ENCODE data around the gene RSBN1. TPM values are rescaled to one million over a fixed set of nuclear protein-coding genes. Genes with fewer than 3 reads are reported as not detected.
A peak's percentile ranks its signal among the peaks of the same experiment; 100 is the strongest.

RSBN1 gene
- total and polyA plus RNA-seq, 9 of the 15 experiments (the other 6 are each of a cell fraction or from before 2014, with no cell fraction given): 4.5 to 24.3 (median 13.0) TPM

- TF ChIP-seq MAFG (tag; conservative IDR thresholded peaks at IDR 0.05) (0 out of 2 replicates have a peak, but pooled peaks have one; percentile 11), HDAC2 (IDR thresholded peaks at IDR 0.05) (no peak), CREB5 (CRISPR knock-in tag; IDR thresholded peaks at IDR 0.05) (no peak), ZNF780A (CRISPR knock-in tag; IDR thresholded peaks at IDR 0.05) (no peak), MITF (IDR thresholded peaks at IDR 0.05) (no peak), ZBTB40 (IDR thresholded peaks at IDR 0.05) (no peak), ZBTB40 (CRISPR knock-in tag; IDR thresholded peaks at IDR 0.05) (no peak), JUND (IDR thresholded peaks at IDR 0.05; ENCODE audit: borderline replicate concordance, low read depth, low read length) (no peak), JUND (tag; IDR thresholded peaks at IDR 0.05; ENCODE audit: borderline replicate concordance, low read depth, low read length) (peak; percentile 20; the same call in 1 of the 3 replicates), POLR2AphosphoS5 (IDR thresholded peaks at IDR 0.05; ENCODE audit: control insufficient read depth, insufficient read depth, low read depth, low read length) (no peak), SAFB (IDR thresholded peaks at IDR 0.05; ENCODE audit: borderline replicate concordance, low read depth, low read length) (no peak), KDM4B (IDR thresholded peaks at IDR 0.05; ENCODE audit: borderline replicate concordance in 2 of 2, low read depth in 1 of 2) (no peak), JUN (IDR thresholded peaks at IDR 0.05; ENCODE audit: borderline replicate concordance, low read depth, low read length) (no peak), JUN (CRISPR knock-in tag; IDR thresholded peaks at IDR 0.05; ENCODE audit: borderline replicate concordance) (no peak), ZNF140 (CRISPR knock-in tag; IDR thresholded peaks at IDR 0.05) (no peak)
Observed at GRCh38 chr1:113783254-113784103, 28.8 kb downstream of the RSBN1 start (continued).
